Measurements from ENCODE around the gene TMEM164. TPM values are rescaled to one million over a fixed set of nuclear protein-coding genes. Genes with fewer than 3 reads are reported as not detected.

Gene TMEM164
- total RNA-seq, 1 donor from 2014 or later = 17.6 TPM

- no peak overlapping the region for H3K27ac ChIP-seq (ENCODE audit: low read depth, low read length)
- Mint-ChIP-seq H3K27ac (ENCODE audit: unreplicated experiment) (peak overlapping the region; percentile 51), H3K4me1 (ENCODE audit: low read depth, unreplicated experiment) (peaks cover 22% of the 10 kb centered on the region), H3K4me3 (ENCODE audit: unreplicated experiment) (no peak overlapping the region), H3K27me3 (ENCODE audit: low read depth, unreplicated experiment) (no peaks in the 10 kb centered on the region), H3K36me3 (ENCODE audit: low read depth, unreplicated experiment) (no peaks in the 10 kb centered on the region), H3K9me3 (ENCODE audit: unreplicated experiment) (no peaks in the 10 kb centered on the region)
- no peaks in the 10 kb centered on the region for H3K9me3 ChIP-seq (ENCODE audit: insufficient read depth, low read depth, low read length)
- no peak for FAIRE-seq
- DNase-seq (ENCODE audit: low read depth) = no peak
- H3K36me3 ChIP-seq (ENCODE audit: insufficient read depth, low read length) = no peaks in the 10 kb centered on the region
- no peak overlapping the region for H3K4me2 ChIP-seq (ENCODE audit: low read length)
- H3K27me3 ChIP-seq (ENCODE audit: insufficient read depth, low read length) = no peaks in the 10 kb centered on the region
- no peak overlapping the region for H3K9ac ChIP-seq (ENCODE audit: low read length)
- H2AFZ ChIP-seq (ENCODE audit: low read depth, low read length) = no peak overlapping the region
- no peaks in the 10 kb centered on the region for H4K20me1 ChIP-seq (ENCODE audit: insufficient read depth, low read length)
- H3K4me3 ChIP-seq (ENCODE audit: insufficient read depth, low read depth, low read length) = no peak overlapping the region
- H3K4me1 ChIP-seq (ENCODE audit: insufficient read depth, low read length) = peaks cover 16% of the 10 kb centered on the region
- no peak for TF ChIP-seq CTCF (IDR thresholded peaks at IDR 0.05; ENCODE audit: insufficient read depth, low read depth, low read length)
- TF ChIP-seq EZH2 (IDR thresholded peaks at IDR 0.05; ENCODE audit: insufficient read depth, low read length) = no peak
- no peaks in the 10 kb centered on the region for H3K79me2 ChIP-seq (ENCODE audit: insufficient read depth, low read length)
These were observed 211.8 kb downstream of the TMEM164 start for GRCh38 chrX:110214684-110215083.

DNA sequence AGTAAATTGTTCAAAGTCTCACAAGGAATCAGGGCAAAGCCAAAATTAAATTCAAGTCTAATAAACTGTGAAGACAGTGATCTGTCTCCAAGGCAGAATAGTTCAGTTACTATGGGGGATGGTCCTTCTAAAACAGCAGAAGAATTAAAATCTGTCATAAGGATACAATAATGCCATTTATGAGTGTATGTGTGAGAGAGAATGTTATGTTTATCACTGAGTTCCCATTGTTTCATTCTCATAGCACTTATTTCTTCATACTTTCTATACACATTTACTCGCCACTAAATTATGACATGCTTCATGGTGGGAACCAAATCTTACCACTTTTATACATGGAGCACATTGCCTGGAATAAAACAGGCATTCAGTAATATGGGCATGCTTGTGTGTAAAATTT is 212.5 kb downstream of the TMEM164 start:
- FAIRE-seq (peak; percentile 86), DNase-seq (ENCODE audit: low read depth) (no peak)
- Mint-ChIP-seq H3K4me1 (ENCODE audit: low read depth, unreplicated experiment) (peaks cover 20% of the 10 kb centered on the region), H3K9me3 (ENCODE audit: unreplicated experiment) (no peaks in the 10 kb centered on the region), H3K4me3 (ENCODE audit: unreplicated experiment) (no peak overlapping the region), H3K27me3 (ENCODE audit: low read depth, unreplicated experiment) (no peaks in the 10 kb centered on the region), H3K27ac (ENCODE audit: unreplicated experiment) (no peak overlapping the region), H3K36me3 (ENCODE audit: low read depth, unreplicated experiment) (no peaks in the 10 kb centered on the region)
- no peak for TF ChIP-seq EZH2 (IDR thresholded peaks at IDR 0.05; ENCODE audit: insufficient read depth, low read length)
- TF ChIP-seq CTCF (IDR thresholded peaks at IDR 0.05; ENCODE audit: insufficient read depth, low read depth, low read length) = no peak
- H3K9me3 ChIP-seq (ENCODE audit: insufficient read depth, low read depth, low read length) = no peaks in the 10 kb centered on the region
- no peaks in the 10 kb centered on the region for H4K20me1 ChIP-seq (ENCODE audit: insufficient read depth, low read length)
- no peak overlapping the region for H3K9ac ChIP-seq (ENCODE audit: low read length)
- peaks cover 17% of the 10 kb centered on the region for H3K4me1 ChIP-seq (ENCODE audit: insufficient read depth, low read length)
- H3K27me3 ChIP-seq (ENCODE audit: insufficient read depth, low read length) = no peaks in the 10 kb centered on the region
- no peaks in the 10 kb centered on the region for H3K36me3 ChIP-seq (ENCODE audit: insufficient read depth, low read length)
- no peak overlapping the region for H2AFZ ChIP-seq (ENCODE audit: low read depth, low read length)
- no peaks in the 10 kb centered on the region for H3K79me2 ChIP-seq (ENCODE audit: insufficient read depth, low read length)
- no peak overlapping the region for H3K4me3 ChIP-seq (ENCODE audit: insufficient read depth, low read depth, low read length)
- H3K27ac ChIP-seq (ENCODE audit: low read depth, low read length) = no peak overlapping the region
- no peak overlapping the region for H3K4me2 ChIP-seq (ENCODE audit: low read length)

GRCh38 chrX:110216027-110216426 is 213.1 kb downstream of the TMEM164 start:
- Histone ChIP-seq H3K9ac (ENCODE audit: low read length) (no peak overlapping the region), H2AFZ (ENCODE audit: low read depth, low read length) (no peak overlapping the region), H3K4me3 (ENCODE audit: insufficient read depth, low read depth, low read length) (no peak overlapping the region), H3K27me3 (ENCODE audit: insufficient read depth, low read length) (no peaks in the 10 kb centered on the region), H3K4me2 (ENCODE audit: low read length) (no peak overlapping the region), H3K36me3 (ENCODE audit: insufficient read depth, low read length) (no peaks in the 10 kb centered on the region), H3K4me1 (ENCODE audit: insufficient read depth, low read length) (peaks cover 11% of the 10 kb centered on the region), H3K27ac (ENCODE audit: low read depth, low read length) (no peak overlapping the region), H4K20me1 (ENCODE audit: insufficient read depth, low read length) (no peaks in the 10 kb centered on the region), H3K79me2 (ENCODE audit: insufficient read depth, low read length) (no peaks in the 10 kb centered on the region), H3K9me3 (ENCODE audit: insufficient read depth, low read depth, low read length) (no peaks in the 10 kb centered on the region)
- Mint-ChIP-seq H3K4me1 (ENCODE audit: low read depth, unreplicated experiment) (peaks cover 15% of the 10 kb centered on the region), H3K4me3 (ENCODE audit: unreplicated experiment) (no peak overlapping the region), H3K36me3 (ENCODE audit: low read depth, unreplicated experiment) (no peaks in the 10 kb centered on the region), H3K27me3 (ENCODE audit: low read depth, unreplicated experiment) (no peaks in the 10 kb centered on the region), H3K27ac (ENCODE audit: unreplicated experiment) (no peak overlapping the region), H3K9me3 (ENCODE audit: unreplicated experiment) (no peaks in the 10 kb centered on the region)
- FAIRE-seq (peak; percentile 62), DNase-seq (ENCODE audit: low read depth) (no peak)
- TF ChIP-seq EZH2 (IDR thresholded peaks at IDR 0.05; ENCODE audit: insufficient read depth, low read length) = no peak
- no peak for TF ChIP-seq CTCF (IDR thresholded peaks at IDR 0.05; ENCODE audit: insufficient read depth, low read depth, low read length)
